ENCODE measurements around the gene PPM1G. TPM values are rescaled to one million over a fixed set of nuclear protein-coding genes. Genes with fewer than 3 reads are reported as not detected.
"Not testable (repeated sequence)": the region's sequence is repeated elsewhere in the genome, so short reads cannot be mapped to it uniquely, and the experiment has no call there.

PPM1G gene
- total RNA-seq, 2 donors from 2014 or later, result 38.8 to 41.6 TPM

GRCh38 chr2:27353762-27354596, 55.4 kb downstream of the PPM1G start:
- intact Hi-C loops (cut with DNase I), result no loop called here
- DNase-seq (ENCODE audit: low spot score), result no peak

- intact Hi-C loops (cut with DNase I); DNase-seq (ENCODE audit: low spot score): not testable (repeated sequence)
Measured at GRCh38 chr2:27353386-27353761, 56.0 kb downstream of the PPM1G start.

GRCh38 chr2:27351802-27352598, 57.4 kb downstream of the PPM1G start:
- intact Hi-C loops (cut with DNase I), result no loop called here
- DNase-seq (ENCODE audit: low spot score), result no peak

GRCh38 chr2:27350106-27350693, 59.2 kb downstream of the PPM1G start:
- intact Hi-C loops (cut with DNase I), result no loop called here
- DNase-seq (ENCODE audit: low spot score), result no peak

GRCh38 chr2:27347641-27348040, 61.8 kb downstream of the PPM1G start:
- intact Hi-C loops (cut with DNase I), result no loop called here

GRCh38 chr2:27336173-27336572, 73.2 kb downstream of the PPM1G start:
- intact Hi-C loops (cut with DNase I), result no loop called here
- peak; percentile 62 for DNase-seq (ENCODE audit: low spot score)

More at GRCh38 chr2:27347641-27348040, 61.8 kb downstream of the PPM1G start:
- no peak for DNase-seq (ENCODE audit: low spot score)

GRCh38 chr2:27335311-27335710, 74.1 kb downstream of the PPM1G start:
- DNase-seq (ENCODE audit: low spot score), result peak; percentile 25
- intact Hi-C loops (cut with DNase I), result no loop called here

Other genes with a start within 250 kb of the PPM1G start
- gene ATRAID, start 197.6 kb downstream of the PPM1G start, total RNA-seq, result 100 to 1,000 TPM in 1 of 2 donors, 10 to 100 TPM in 1; 76.1 to 116 TPM
- gene SLC5A6, start 197.3 kb downstream of the PPM1G start, total RNA-seq, result 10 to 100 TPM; 15.3 to 16.8 TPM
- 10 to 100 TPM; 20.1 to 27.4 TPM for gene CAD, start 192.2 kb downstream of the PPM1G start, total RNA-seq
- 1 to 10 TPM in 1 of 2 donors, under 1 TPM in 1; 0.24 to 1.4 TPM for gene SLC30A3, start 146.5 kb downstream of the PPM1G start, total RNA-seq
- 1 to 10 TPM in 1 of 2 donors, under 1 TPM in 1; 0.19 to 1.0 TPM for gene DNAJC5G, start 134.2 kb downstream of the PPM1G start, total RNA-seq
- under 1 TPM; 0.32 to 0.52 TPM for gene TRIM54, start 127.2 kb downstream of the PPM1G start, total RNA-seq
- gene UCN, start 101.1 kb downstream of the PPM1G start, total RNA-seq, result 1 to 10 TPM in 1 of 2 donors, under 1 TPM in 1; 0.95 to 1.2 TPM
- 10 to 100 TPM; 59.3 to 69.0 TPM for gene MPV17, start 86.5 kb downstream of the PPM1G start, total RNA-seq
- 10 to 100 TPM; 36.9 to 41.3 TPM for gene GTF3C2, start 52.8 kb downstream of the PPM1G start, total RNA-seq
- gene EIF2B4, start 39.3 kb downstream of the PPM1G start, total RNA-seq, result 10 to 100 TPM; 30.1 to 36.2 TPM
- gene SNX17, start 39.0 kb downstream of the PPM1G start, total RNA-seq, result 10 to 100 TPM; 76.4 to 85.3 TPM
- gene ZNF513, start 28.9 kb downstream of the PPM1G start, total RNA-seq, result 10 to 100 TPM; 15.6 to 15.7 TPM
- gene NRBP1, start 19.0 kb upstream of the PPM1G start, total RNA-seq, result 10 to 100 TPM; 72.9 to 88.1 TPM
- 1 to 10 TPM in 1 of 2 donors, under 1 TPM in 1; 0.46 to 1.4 TPM for gene KRTCAP3, start 32.8 kb upstream of the PPM1G start, total RNA-seq
- gene IFT172, start 80.2 kb upstream of the PPM1G start, total RNA-seq, result 10 to 100 TPM; 15.8 to 23.4 TPM
- gene FNDC4, start 85.6 kb upstream of the PPM1G start, total RNA-seq, result 10 to 100 TPM; 11.7 to 22.1 TPM
- 1 to 10 TPM in 1 of 2 donors, under 1 TPM in 1; 0.65 to 2.9 TPM for gene GCKR, start 87.2 kb upstream of the PPM1G start, total RNA-seq
- 10 to 100 TPM; 25.2 to 27.4 TPM for gene ZNF512, start 173.5 kb upstream of the PPM1G start, total RNA-seq
- 1 to 10 TPM; 3.3 to 4.3 TPM for gene CCDC121, start 219.4 kb upstream of the PPM1G start, total RNA-seq
- 10 to 100 TPM; 17.9 to 18.3 TPM for gene GPN1, start 219.5 kb upstream of the PPM1G start, total RNA-seq